ENCODE results near the gene FIGNL1. TPM values are rescaled to one million over a fixed set of nuclear protein-coding genes. Genes with fewer than 3 reads are reported as not detected.

The FIGNL1 gene
- total RNA-seq, 1 experiment from 2014 or later, result 28.1 TPM

DNA sequence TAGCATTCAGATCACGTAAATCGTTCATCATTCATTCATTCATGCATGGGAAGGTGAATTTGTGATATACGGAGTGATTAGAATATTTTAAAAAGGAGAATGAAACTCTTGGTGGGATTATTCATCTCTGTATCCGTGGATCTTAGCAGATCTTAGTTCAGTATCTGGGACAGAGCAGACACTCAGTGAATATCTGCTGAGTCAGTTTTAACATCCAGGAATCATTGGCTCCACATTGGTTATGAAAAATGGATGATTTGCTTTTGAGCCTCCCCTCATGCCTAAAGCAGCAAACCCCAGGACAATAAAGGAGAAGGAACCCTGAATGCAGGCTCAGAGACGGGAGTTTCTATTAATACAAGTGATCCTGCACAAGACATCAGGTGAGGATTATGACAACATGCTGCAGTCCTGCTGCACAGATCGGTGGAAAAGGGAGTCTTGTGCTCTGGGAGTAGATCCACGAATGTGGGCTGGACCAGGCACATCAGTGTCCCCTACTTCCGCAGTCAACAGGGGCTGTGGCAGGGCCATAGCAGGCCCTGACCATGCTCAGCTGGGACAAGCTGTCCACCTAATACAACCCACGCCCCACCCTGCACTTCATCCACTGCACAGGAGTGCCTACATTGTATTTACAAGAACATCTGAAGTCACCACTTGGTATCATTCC, 26.9 kb upstream of the FIGNL1 start:
- ChIA-PET RAD21 (ENCODE audit: low non-redundant PET in 1 of 2, low total read pairs in 2 of 2, uncharacterized antibody in 2 of 2, unreplicated experiment in 2 of 2) (no interaction called here), POLR2A (no interaction called here), CTCF (no interaction called here)
- intact Hi-C loops (cut with micrococcal nuclease), result no loop called here
- H3K27ac ChIP-seq (ENCODE audit: low read depth, low read length), result no peak overlapping the region
- H3K4me2 ChIP-seq (ENCODE audit: low read length), result no peak overlapping the region
- DNase-seq (ENCODE audit: low read depth, low spot score), result no peak
- no peaks in the 10 kb centered on the region for H3K9me3 ChIP-seq (ENCODE audit: control insufficient read depth in 1 of 2, insufficient read depth in 1 of 2, low read depth in 1 of 2, low read length in 2 of 2)
- no peak for ATAC-seq
- no peaks in the 10 kb centered on the region for H3K4me1 ChIP-seq (ENCODE audit: control insufficient read depth in 1 of 2, insufficient read depth in 2 of 2, low read length in 2 of 2)
- no peaks in the 10 kb centered on the region for H3K27me3 ChIP-seq (ENCODE audit: insufficient read depth, low read length)
- no peak overlapping the region for H3K4me3 ChIP-seq (replicated peaks in 1 of 2; ENCODE audit: low read depth in 1 of 2, low read length in 2 of 2)
- no peaks in the 10 kb centered on the region for H3K9me2 ChIP-seq (ENCODE audit: insufficient read depth)
- H3K36me3 ChIP-seq (ENCODE audit: control insufficient read depth in 1 of 2, insufficient read depth in 2 of 2, low read length in 2 of 2), result no peaks in the 10 kb centered on the region
- no peak for TF ChIP-seq RAD21 (IDR thresholded peaks at IDR 0.05; ENCODE audit: low read depth)
- no peak for TF ChIP-seq MAX (IDR thresholded peaks at IDR 0.05)
- no peak for TF ChIP-seq YY1 (IDR thresholded peaks at IDR 0.05; ENCODE audit: extremely low read depth, insufficient replicate concordance, low read depth, low read length)
- TF ChIP-seq SP1 (IDR thresholded peaks at IDR 0.05; ENCODE audit: low read depth), result no peak
- no peak for TF ChIP-seq ZNF274 (IDR thresholded peaks at IDR 0.05; ENCODE audit: low read depth, low read length)
- TF ChIP-seq ZFX (IDR thresholded peaks at IDR 0.05), result no peak
- no peak for TF ChIP-seq JUND (IDR thresholded peaks at IDR 0.05)
- TF ChIP-seq SIN3A (IDR thresholded peaks at IDR 0.05; ENCODE audit: low read depth), result no peak
- TF ChIP-seq CTCF (IDR thresholded peaks at IDR 0.05 in 2 of 3, conservative IDR thresholded peaks at IDR 0.05 in 1 of 3; ENCODE audit: borderline replicate concordance in 1 of 3, insufficient read depth in 1 of 3, low read depth in 2 of 3, low read length in 2 of 3), result no peak
- no peak for TF ChIP-seq FOSL1 (IDR thresholded peaks at IDR 0.05; ENCODE audit: low read depth)
- TF ChIP-seq POLR2A (IDR thresholded peaks at IDR 0.05; ENCODE audit: borderline replicate concordance, extremely low read depth, insufficient read depth, insufficient read length), result no peak
- H3K9ac ChIP-seq (ENCODE audit: low read length), result no peak overlapping the region
- H4K20me1 ChIP-seq (ENCODE audit: insufficient read depth), result no peaks in the 10 kb centered on the region
- BruUV-seq (replicated peaks), result no TSS peak
- H2AFZ ChIP-seq (ENCODE audit: low read depth, low read length, poor library complexity, severe bottlenecking), result no peak overlapping the region
- H3K79me2 ChIP-seq (ENCODE audit: insufficient read depth, low read length), result no peaks in the 10 kb centered on the region

Data from HCT116 (cell line).